ENCODE data around the gene PID1.

PID1 gene

GRCh38 chr2:228999326-228999725 is 271.8 kb downstream of the PID1 start:
- Histone ChIP-seq H3K27ac (no peak overlapping the region), H3K4me1 (ENCODE audit: low read depth, poor library complexity, severe bottlenecking) (no peaks in the 10 kb centered on the region), H3K9ac (no peak overlapping the region), H3K79me2 (ENCODE audit: insufficient read depth, low read depth) (no peaks in the 10 kb centered on the region), H4K20me1 (ENCODE audit: insufficient read depth) (no peaks in the 10 kb centered on the region), H3K36me3 (ENCODE audit: insufficient read depth) (no peaks in the 10 kb centered on the region), H3K4me2 (no peak overlapping the region), H2AFZ (ENCODE audit: low read depth) (no peak overlapping the region), H3K27me3 (ENCODE audit: insufficient read depth, low read depth) (no peaks in the 10 kb centered on the region), H3K4me3 (IDR thresholded peaks at IDR 0.05; ENCODE audit: insufficient read depth, low read depth, low read length) (no peak overlapping the region)
- TF ChIP-seq CTCF (conservative IDR thresholded peaks at IDR 0.05; ENCODE audit: low read depth, low read length) = no peak

- Histone ChIP-seq H3K27me3 (ENCODE audit: insufficient read depth, low read depth) (no peaks in the 10 kb centered on the region), H3K27ac (no peak overlapping the region), H3K9ac (no peak overlapping the region), H3K79me2 (ENCODE audit: insufficient read depth, low read depth) (no peaks in the 10 kb centered on the region), H4K20me1 (ENCODE audit: insufficient read depth) (no peaks in the 10 kb centered on the region), H3K4me3 (IDR thresholded peaks at IDR 0.05; ENCODE audit: insufficient read depth, low read depth, low read length) (no peak overlapping the region), H2AFZ (ENCODE audit: low read depth) (no peak overlapping the region), H3K36me3 (ENCODE audit: insufficient read depth) (no peaks in the 10 kb centered on the region), H3K4me1 (ENCODE audit: low read depth, poor library complexity, severe bottlenecking) (no peaks in the 10 kb centered on the region), H3K4me2 (no peak overlapping the region)
- TF ChIP-seq CTCF (conservative IDR thresholded peaks at IDR 0.05; ENCODE audit: low read depth, low read length) = no peak
Observed at GRCh38 chr2:228988786-228989185, 282.3 kb downstream of the PID1 start.

- H3K4me1 ChIP-seq (ENCODE audit: low read depth, poor library complexity, severe bottlenecking) = no peaks in the 10 kb centered on the region
- no peak overlapping the region for H3K27ac ChIP-seq
- no peaks in the 10 kb centered on the region for H4K20me1 ChIP-seq (ENCODE audit: insufficient read depth)
- H3K4me2 ChIP-seq = no peak overlapping the region
- no peak for TF ChIP-seq CTCF (conservative IDR thresholded peaks at IDR 0.05; ENCODE audit: low read depth, low read length)
- no peaks in the 10 kb centered on the region for H3K36me3 ChIP-seq (ENCODE audit: insufficient read depth)
- H3K79me2 ChIP-seq (ENCODE audit: insufficient read depth, low read depth) = no peaks in the 10 kb centered on the region
- H2AFZ ChIP-seq (ENCODE audit: low read depth) = no peak overlapping the region
- no peak overlapping the region for H3K4me3 ChIP-seq (IDR thresholded peaks at IDR 0.05; ENCODE audit: insufficient read depth, low read depth, low read length)
- H3K27me3 ChIP-seq (ENCODE audit: insufficient read depth, low read depth) = no peaks in the 10 kb centered on the region
- no peak overlapping the region for H3K9ac ChIP-seq
Observed at GRCh38 chr2:228987441-228988155, 283.5 kb downstream of the PID1 start.

- H3K4me3 ChIP-seq (IDR thresholded peaks at IDR 0.05; ENCODE audit: insufficient read depth, low read depth, low read length) = no peak overlapping the region
- no peaks in the 10 kb centered on the region for H3K4me1 ChIP-seq (ENCODE audit: low read depth, poor library complexity, severe bottlenecking)
- no peaks in the 10 kb centered on the region for H3K27me3 ChIP-seq (ENCODE audit: insufficient read depth, low read depth)
- no peak for TF ChIP-seq CTCF (conservative IDR thresholded peaks at IDR 0.05; ENCODE audit: low read depth, low read length)
- H4K20me1 ChIP-seq (ENCODE audit: insufficient read depth) = no peaks in the 10 kb centered on the region
- H3K27ac ChIP-seq = no peak overlapping the region
- H3K79me2 ChIP-seq (ENCODE audit: insufficient read depth, low read depth) = no peaks in the 10 kb centered on the region
- no peak overlapping the region for H3K4me2 ChIP-seq
- no peaks in the 10 kb centered on the region for H3K36me3 ChIP-seq (ENCODE audit: insufficient read depth)
- H3K9ac ChIP-seq = no peak overlapping the region
- no peak overlapping the region for H2AFZ ChIP-seq (ENCODE audit: low read depth)
Observed at GRCh38 chr2:228986961-228987360, 284.1 kb downstream of the PID1 start.
